Testis (tissue), 2 donors: ENCODE measurements around the gene PRMT2.

Experiments used
- CTCF ChIP-seq, 3 experiments: fragments of 450-650 bp in 2 of 3; fragments of 200-600 bp in 1 of 3; sonication (generic) in 1 of 3; IDR thresholded peaks; one replicate each; pipeline ENCODE4 v1.5.1; 2016 to 2019; ENCODE audit warnings: antibody characterized with exemption in 3 of 3, mild to moderate bottlenecking in 2 of 3, moderate library complexity in 1 of 3
- POLR2A ChIP-seq: fragments of 450-650 bp; IDR thresholded peaks from one replicate; pipeline ENCODE4 v1.6.1; 2017; ENCODE audit warnings: antibody characterized with exemption, mild to moderate bottlenecking, moderate library complexity

- peak in 2 of 3 experiments; percentile 38 to 46 for TF ChIP-seq CTCF (IDR thresholded peaks at IDR 0.05)
- TF ChIP-seq POLR2A, result no peak
Observed at GRCh38 chr21:46639489-46640386, 4.3 kb downstream of the PRMT2 start.
